Glutamatergic neuron (in vitro differentiated cells): ENCODE measurements around the gene ID2. TPM values are rescaled to one million over a fixed set of nuclear protein-coding genes. Genes with fewer than 3 reads are reported as not detected.

ENCODE experiments used
- DNase-seq: peaks from one replicate; pipeline ENCODE4 v3.0.0; 2022
- H3K27ac Mint-ChIP-seq: one replicate; pipeline ENCODE4 v1.8.0; 2020; ENCODE audit warnings: mild to moderate bottlenecking, mixed read lengths, inconsistent platforms; ENCODE audit not compliant: unreplicated experiment
- H3K27me3 Mint-ChIP-seq: one replicate; pipeline ENCODE4 v1.8.0; 2020; ENCODE audit warnings: mild to moderate bottlenecking, moderate library complexity, mixed read lengths, inconsistent platforms; ENCODE audit not compliant: unreplicated experiment
- H3K36me3 Mint-ChIP-seq: one replicate; pipeline ENCODE4 v1.8.0; 2020; ENCODE audit warnings: mild to moderate bottlenecking, mixed read lengths, inconsistent platforms; ENCODE audit not compliant: unreplicated experiment
- H3K4me1 Mint-ChIP-seq: one replicate; pipeline ENCODE4 v1.8.0; 2020; ENCODE audit warnings: mild to moderate bottlenecking, low read depth, mixed read lengths, inconsistent platforms; ENCODE audit not compliant: unreplicated experiment
- H3K4me3 Mint-ChIP-seq: one replicate; pipeline ENCODE4 v1.8.0; 2020; ENCODE audit warnings: mild to moderate bottlenecking, mixed read lengths, inconsistent platforms; ENCODE audit not compliant: unreplicated experiment
- H3K9me3 Mint-ChIP-seq: one replicate; pipeline ENCODE4 v1.8.0; 2020; ENCODE audit warnings: mild to moderate bottlenecking, moderate library complexity, mixed read lengths, inconsistent platforms; ENCODE audit not compliant: unreplicated experiment
- CTCF ChIP-seq: fragments of 200-600 bp; sonication (generic); IDR thresholded peaks from one replicate; pipeline ENCODE4 v1.5.0; 2021; ENCODE audit not compliant: partially characterized antibody, unreplicated experiment
- total RNA-seq: library from RNA; stranded (reverse); fragmentation: NEBNext Ultra II Directional; extraction: Animal tissue kit (Norgen Biotek cat#: 25700); gene quantifications from one replicate; pipeline ENCODE4 v1.2.1, GENCODE V29; 2021; ENCODE audit not compliant: unreplicated experiment

Gene ID2
- total RNA-seq, 1 donor from 2014 or later, result 13.2 TPM

GRCh38 chr2:8643250-8643995 lies 38.4 kb upstream of the ID2 start:
- no peak for TF ChIP-seq CTCF
- Mint-ChIP-seq H3K27ac (no peak overlapping the region), H3K36me3 (peaks cover 5% of the 10 kb centered on the region), H3K9me3 (no peaks in the 10 kb centered on the region), H3K27me3 (peaks cover 2% of the 10 kb centered on the region), H3K4me1 (peaks cover 14% of the 10 kb centered on the region), H3K4me3 (no peak overlapping the region)
- DNase-seq, result no peak

GRCh38 chr2:8643996-8644356 lies 37.9 kb upstream of the ID2 start:
- Mint-ChIP-seq H3K36me3 (peaks cover 5% of the 10 kb centered on the region), H3K4me3 (no peak overlapping the region), H3K9me3 (no peaks in the 10 kb centered on the region), H3K4me1 (peaks cover 14% of the 10 kb centered on the region), H3K27ac (no peak overlapping the region), H3K27me3 (peaks cover 2% of the 10 kb centered on the region)
- no peak for TF ChIP-seq CTCF
- DNase-seq, result no peak

- H3K36me3 Mint-ChIP-seq, result peaks cover 5% of the 10 kb centered on the region
- H3K27me3 Mint-ChIP-seq, result no peaks in the 10 kb centered on the region
- no peak overlapping the region for H3K27ac Mint-ChIP-seq
- no peak for TF ChIP-seq CTCF
- DNase-seq, result no peak
- H3K9me3 Mint-ChIP-seq, result no peaks in the 10 kb centered on the region
- no peak overlapping the region for H3K4me3 Mint-ChIP-seq
- H3K4me1 Mint-ChIP-seq, result peaks cover 14% of the 10 kb centered on the region
Measured at GRCh38 chr2:8644605-8645175, 37.2 kb upstream of the ID2 start.

GRCh38 chr2:8645176-8645831 lies 36.6 kb upstream of the ID2 start:
- H3K4me3 Mint-ChIP-seq, result no peak overlapping the region
- peaks cover 5% of the 10 kb centered on the region for H3K36me3 Mint-ChIP-seq
- peaks cover 14% of the 10 kb centered on the region for H3K4me1 Mint-ChIP-seq
- no peak overlapping the region for H3K27ac Mint-ChIP-seq
- H3K27me3 Mint-ChIP-seq, result no peaks in the 10 kb centered on the region
- no peaks in the 10 kb centered on the region for H3K9me3 Mint-ChIP-seq
- TF ChIP-seq CTCF, result no peak
- no peak for DNase-seq
